ENCODE measurements around the gene NFATC3.

Gene NFATC3

GRCh38 chr16:68257251-68257905 is 172.2 kb downstream of the NFATC3 start:
- no peak for DNase-seq (ENCODE audit: extremely low read depth, low read depth)
- no peak for TF ChIP-seq CTCF (IDR thresholded peaks at IDR 0.05; ENCODE audit: low read depth, low read length)

DNA sequence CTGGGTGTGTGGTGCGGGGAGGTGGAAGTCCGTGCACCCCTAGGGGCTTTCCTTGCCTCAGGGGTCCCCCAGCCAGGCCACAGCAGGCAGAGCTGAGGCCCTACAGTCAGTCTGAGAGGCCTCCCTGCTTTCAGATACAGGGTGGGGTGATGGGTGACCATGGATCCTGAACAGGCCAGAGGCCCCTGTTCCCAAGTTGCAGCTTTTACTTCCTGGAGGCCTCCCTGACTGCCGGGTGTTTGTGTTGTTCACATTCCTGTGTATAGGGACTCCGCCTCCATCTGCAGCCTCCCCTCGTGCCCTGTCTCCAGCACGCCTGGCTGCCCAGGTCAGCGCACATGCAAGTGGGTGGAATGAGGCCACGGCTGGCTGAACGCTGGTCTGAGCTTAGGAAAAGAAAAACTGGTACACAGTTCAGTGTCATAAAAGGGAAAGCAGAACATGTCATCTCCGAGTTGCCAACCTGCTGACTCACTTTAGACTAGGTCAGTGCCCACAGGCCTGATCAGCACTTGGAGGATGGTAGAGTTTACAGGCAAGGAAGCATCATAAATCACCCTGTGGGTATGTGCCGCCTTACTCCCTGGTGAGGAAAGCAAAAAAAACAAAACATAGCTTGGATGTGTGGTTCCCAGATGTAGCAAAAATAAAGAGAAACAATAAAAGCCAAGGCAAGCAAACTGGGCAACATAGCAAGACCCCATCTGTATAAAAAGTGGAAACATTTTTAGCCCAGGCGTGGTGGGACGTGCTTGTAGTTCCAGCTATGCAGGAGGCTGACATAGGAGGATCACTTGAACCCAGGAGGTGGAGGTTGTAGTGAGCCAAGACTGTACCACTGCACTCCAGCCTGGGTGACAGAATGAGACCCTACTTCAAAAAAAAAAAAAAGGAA is 173.0 kb downstream of the NFATC3 start:
- no peak for DNase-seq (ENCODE audit: extremely low read depth, low read depth)

DNA sequence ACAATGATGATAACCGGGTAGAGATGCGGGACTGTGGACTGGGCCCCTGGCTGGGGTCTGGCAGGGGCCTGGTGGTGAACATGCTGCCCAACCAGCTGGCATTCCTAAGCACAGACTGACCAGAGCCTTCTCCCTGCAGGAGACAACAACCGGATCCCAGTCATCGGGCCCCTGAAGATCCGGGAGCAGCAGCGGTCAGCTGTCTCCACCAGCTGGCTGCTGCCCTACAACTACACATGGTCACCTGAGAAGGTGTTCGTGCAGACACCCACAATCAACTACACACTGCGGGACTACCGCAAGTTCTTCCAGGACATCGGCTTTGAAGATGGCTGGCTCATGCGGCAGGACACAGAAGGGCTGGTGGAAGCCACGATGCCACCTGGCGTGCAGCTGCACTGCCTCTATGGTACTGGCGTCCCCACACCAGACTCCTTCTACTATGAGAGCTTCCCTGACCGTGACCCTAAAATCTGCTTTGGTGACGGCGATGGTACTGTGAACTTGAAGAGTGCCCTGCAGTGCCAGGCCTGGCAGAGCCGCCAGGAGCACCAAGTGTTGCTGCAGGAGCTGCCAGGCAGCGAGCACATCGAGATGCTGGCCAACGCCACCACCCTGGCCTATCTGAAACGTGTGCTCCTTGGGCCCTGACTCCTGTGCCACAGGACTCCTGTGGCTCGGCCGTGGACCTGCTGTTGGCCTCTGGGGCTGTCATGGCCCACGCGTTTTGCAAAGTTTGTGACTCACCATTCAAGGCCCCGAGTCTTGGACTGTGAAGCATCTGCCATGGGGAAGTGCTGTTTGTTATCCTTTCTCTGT is 174.0 kb downstream of the NFATC3 start:
- no peak for TF ChIP-seq CTCF (IDR thresholded peaks at IDR 0.05; ENCODE audit: low read depth, low read length)

More for the DNA sequence above, 173.0 kb downstream of the NFATC3 start:
- TF ChIP-seq CTCF (IDR thresholded peaks at IDR 0.05; ENCODE audit: low read depth, low read length) = no peak

DNA sequence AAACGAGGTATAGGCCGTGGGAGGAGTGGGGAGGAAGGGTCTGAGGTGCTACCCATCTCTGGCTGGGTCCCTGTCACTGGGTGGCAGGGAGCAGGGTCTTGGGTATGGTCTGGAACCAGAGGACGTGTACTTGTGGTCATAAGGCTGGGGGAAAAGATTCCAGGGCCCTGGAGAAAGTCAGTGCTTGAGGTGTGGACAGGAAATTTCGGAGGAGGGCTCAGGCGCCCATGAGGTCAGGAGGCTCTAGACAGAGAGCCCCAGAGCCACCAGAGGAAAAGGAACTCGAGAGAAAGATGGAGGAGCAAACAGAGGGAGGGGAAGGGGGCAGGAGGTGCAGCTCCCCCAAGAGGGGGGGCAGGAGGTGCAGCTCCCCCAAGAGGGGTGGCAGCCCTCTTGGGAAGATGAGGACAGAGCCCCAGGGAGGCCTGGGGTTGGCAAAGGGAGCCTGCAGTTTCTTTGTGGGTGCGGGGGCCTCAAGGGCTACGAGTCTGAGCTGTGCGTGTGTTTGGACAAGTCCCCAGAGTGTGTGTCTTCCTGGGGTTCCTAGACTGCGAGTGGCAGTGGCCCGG is 178.5 kb downstream of the NFATC3 start:
- no peak for DNase-seq (ENCODE audit: extremely low read depth, low read depth)
- TF ChIP-seq CTCF (IDR thresholded peaks at IDR 0.05; ENCODE audit: low read depth, low read length) = no peak

More for the DNA sequence above, 174.0 kb downstream of the NFATC3 start:
- no peak for DNase-seq (ENCODE audit: extremely low read depth, low read depth)

DNA sequence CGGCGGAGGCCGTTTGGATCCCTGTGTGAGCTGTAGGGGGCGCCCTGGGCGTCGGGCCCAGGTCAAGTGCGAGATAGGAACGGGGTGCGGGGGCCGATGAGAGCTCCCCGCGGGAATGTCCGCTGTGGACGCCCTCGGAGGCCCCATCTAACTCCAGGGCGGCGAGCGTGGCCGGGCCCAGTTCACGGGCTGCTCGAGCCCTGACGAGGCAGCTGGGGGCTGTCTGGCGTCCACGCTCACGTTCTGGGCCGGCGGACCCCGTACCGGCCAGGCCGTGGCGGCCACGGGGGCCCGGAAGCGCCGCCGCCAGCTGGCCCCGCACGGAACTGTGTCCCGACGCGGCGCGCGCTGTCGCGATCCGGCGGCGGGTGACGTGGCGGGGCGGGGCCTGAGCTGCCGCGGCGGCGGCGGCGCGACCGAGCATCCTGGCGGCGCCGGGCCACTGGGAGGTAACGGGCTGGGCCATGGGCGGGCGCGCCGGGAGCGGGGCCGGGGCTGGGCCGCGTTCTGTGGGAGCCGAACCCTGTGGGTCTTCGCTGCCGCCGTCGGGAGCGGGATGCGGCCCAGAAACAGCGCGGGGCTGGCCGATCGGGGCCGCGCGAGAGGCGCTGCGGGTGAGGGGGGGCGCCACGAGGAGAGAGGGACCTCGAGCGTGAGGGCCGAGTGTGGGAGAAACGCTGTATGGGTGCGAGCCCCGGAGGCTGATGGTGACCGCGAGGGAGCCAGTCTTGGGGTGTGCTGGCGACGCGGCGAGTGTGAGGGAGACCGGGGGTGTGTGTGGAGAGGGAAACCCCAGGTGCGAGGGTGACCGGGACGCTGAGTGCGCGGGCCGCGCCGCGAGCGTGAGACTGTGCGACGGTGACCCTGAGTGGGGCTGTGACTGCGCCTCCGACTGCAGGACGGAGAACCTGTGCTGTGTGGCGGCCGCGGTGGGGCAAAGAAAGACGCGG is 179.2 kb downstream of the NFATC3 start, which contains the start of gene SLC7A6:
SLC7A6 (plus strand) TSS at position 399 of the 950 bp plus-strand sequence. CDS start 10,201 bp downstream, outside the sequence.
- no peak for DNase-seq (ENCODE audit: extremely low read depth, low read depth)
- peak; percentile 73 for TF ChIP-seq CTCF (IDR thresholded peaks at IDR 0.05; ENCODE audit: low read depth, low read length)

Data from AG09319 (cell line).